Cardiac fibroblast (primary cell): ENCODE results near the gene PFKFB3.

Experiments
- DNase-seq, 2 donors: peaks; one replicate each; pipeline versions ENCODE4 v3.0.0 to v3.0.0-alpha.2; 2010; ENCODE audit warnings: low read depth in 2 of 2
- H3K4me3 ChIP-seq, 2 donors: replicated peaks in 1 of 2; 1 replicate in 1 of 2; 2 replicates in 1 of 2; pipeline ENCODE4 v1.5.1; 2011; ENCODE audit warnings: low read depth in 2 of 2, low read length in 2 of 2, mild to moderate bottlenecking in 2 of 2, moderate library complexity in 1 of 2
- TF ChIP-seq, protein P1 (sequence below): IDR thresholded peaks from one replicate; pipeline ENCODE4 v1.5.1; 2011; ENCODE audit warnings: low read depth, mild to moderate bottlenecking, low read length, inconsistent platforms

Gene PFKFB3

DNA sequence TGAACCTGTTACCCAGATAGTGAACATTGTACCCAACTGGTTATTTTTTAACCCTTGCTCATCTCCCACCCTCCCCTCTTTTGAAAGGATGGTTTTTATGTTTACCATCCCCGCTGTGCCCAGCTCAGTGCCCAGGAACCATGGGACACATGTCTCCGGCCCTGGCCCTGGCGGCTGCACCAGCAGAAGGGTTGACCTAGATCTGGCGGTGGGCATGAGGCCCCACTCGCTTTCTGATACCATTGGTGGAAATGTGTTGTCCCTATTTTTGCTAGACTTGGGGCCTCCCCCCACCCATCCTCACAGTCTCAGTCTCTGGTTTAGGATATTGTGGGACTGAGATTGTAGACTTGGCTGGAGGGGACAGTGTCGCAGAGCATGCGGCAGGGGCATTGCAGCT, 11.9 kb downstream of the PFKFB3 start:
- no peak for DNase-seq
- TF ChIP-seq, protein P1, sequence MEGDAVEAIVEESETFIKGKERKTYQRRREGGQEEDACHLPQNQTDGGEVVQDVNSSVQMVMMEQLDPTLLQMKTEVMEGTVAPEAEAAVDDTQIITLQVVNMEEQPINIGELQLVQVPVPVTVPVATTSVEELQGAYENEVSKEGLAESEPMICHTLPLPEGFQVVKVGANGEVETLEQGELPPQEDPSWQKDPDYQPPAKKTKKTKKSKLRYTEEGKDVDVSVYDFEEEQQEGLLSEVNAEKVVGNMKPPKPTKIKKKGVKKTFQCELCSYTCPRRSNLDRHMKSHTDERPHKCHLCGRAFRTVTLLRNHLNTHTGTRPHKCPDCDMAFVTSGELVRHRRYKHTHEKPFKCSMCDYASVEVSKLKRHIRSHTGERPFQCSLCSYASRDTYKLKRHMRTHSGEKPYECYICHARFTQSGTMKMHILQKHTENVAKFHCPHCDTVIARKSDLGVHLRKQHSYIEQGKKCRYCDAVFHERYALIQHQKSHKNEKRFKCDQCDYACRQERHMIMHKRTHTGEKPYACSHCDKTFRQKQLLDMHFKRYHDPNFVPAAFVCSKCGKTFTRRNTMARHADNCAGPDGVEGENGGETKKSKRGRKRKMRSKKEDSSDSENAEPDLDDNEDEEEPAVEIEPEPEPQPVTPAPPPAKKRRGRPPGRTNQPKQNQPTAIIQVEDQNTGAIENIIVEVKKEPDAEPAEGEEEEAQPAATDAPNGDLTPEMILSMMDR = no peak
- no peak overlapping the region for H3K4me3 ChIP-seq

- TF ChIP-seq, protein P1 = no peak
- no peak overlapping the region for H3K4me3 ChIP-seq
- DNase-seq = no peak
Observed at GRCh38 chr10:6215241-6215640, 12.5 kb downstream of the PFKFB3 start.

DNA sequence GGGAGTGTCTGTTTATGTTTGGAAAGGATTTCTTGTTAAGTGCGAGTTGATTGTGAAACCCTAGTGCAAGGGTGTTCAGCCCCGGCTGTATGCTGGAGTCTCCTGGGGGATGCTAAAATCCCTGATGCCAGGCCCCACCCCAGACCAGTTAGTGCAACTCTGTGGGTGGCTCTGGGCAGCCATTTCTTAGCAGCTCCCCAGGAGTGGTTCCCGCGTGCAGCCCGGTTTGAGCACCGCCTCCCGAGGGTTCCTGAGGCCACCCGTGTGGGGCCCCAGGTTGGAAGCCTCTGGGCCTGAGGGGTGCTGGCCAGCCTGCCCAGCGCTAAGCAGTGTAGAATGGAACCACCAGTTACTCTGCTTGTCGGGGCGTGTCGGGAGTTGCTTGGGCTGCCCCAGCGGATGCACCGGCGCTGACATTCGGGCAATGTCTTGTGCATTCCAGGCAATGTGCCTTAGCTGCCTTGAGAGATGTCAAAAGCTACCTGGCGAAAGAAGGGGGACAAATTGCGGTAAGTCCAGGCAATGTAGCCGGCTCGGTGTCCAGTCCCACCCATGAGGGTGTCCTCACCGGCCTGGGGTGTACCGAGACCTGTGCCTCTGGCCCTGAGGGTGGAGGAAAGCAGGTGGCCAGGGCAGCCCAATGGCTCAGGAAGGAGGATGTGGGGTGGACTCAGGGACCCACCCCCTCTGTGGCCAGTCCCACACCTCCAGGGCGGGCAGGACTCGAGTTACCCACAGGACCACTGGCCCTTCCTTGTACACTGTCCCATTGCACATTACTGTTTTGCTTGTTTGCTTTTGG, 13.2 kb downstream of the PFKFB3 start:
- no peak overlapping the region for H3K4me3 ChIP-seq
- no peak for DNase-seq
- TF ChIP-seq, protein P1 = no peak

- H3K4me3 ChIP-seq = no peak overlapping the region
- DNase-seq = no peak
- TF ChIP-seq, protein P1 = no peak
Observed at GRCh38 chr10:6216916-6217315, 14.2 kb downstream of the PFKFB3 start.

GRCh38 chr10:6217611-6218010, 14.9 kb downstream of the PFKFB3 start:
- DNase-seq = no peak
- no peak overlapping the region for H3K4me3 ChIP-seq
- TF ChIP-seq, protein P1 = no peak

DNA sequence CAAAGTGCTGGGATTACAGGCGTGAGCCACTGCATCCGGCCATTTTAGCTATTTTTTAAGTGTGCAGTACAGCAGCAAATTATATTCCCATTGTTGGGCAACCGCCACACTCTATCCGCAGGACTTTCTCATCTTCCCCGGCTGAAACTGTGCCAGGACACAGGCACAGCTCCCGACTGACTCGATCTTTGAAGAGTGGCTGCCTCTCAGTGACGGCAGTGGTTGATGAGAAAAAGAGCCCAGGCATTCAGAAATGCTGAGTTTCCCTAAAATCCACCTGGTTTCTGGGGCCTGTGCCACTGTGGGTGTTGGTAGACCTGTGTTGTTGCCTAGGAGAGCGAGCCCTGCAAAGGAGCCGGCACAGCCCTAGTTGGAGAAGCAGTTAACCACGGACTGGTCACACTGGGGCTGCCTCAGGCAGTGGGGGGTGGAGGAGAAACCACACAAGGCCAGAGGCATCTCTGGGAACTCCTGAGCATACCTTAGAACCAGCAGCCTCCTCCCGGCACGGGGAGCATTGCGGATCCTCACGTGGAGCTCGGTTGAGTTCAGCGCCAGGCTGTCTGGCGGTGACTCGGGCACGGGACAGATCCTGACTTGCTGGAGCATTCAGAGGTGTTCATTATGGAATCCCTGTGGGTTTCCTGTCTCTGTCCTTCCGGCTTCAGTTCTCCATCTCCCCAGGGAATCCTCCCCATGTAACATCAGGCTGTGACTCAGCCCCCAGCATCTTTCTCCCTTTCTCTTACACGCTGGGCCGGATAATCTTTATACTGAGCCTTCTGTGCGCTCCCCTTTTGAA, 16.2 kb downstream of the PFKFB3 start:
- peak; percentile 51 to 93 for DNase-seq
- TF ChIP-seq, protein P1 = no peak
- no peak overlapping the region for H3K4me3 ChIP-seq
